NCI-H2107 (cell line): ENCODE measurements around the gene PCNX1.
"Not testable (repeated sequence)": the region's sequence is repeated elsewhere in the genome, so short reads cannot be mapped to it uniquely, and the experiment has no call there.

Source experiments
- DNase-seq: peaks from one replicate; lab custom pipeline; 2025; lab: John Stamatoyannopoulos, UW

Gene PCNX1

DNA sequence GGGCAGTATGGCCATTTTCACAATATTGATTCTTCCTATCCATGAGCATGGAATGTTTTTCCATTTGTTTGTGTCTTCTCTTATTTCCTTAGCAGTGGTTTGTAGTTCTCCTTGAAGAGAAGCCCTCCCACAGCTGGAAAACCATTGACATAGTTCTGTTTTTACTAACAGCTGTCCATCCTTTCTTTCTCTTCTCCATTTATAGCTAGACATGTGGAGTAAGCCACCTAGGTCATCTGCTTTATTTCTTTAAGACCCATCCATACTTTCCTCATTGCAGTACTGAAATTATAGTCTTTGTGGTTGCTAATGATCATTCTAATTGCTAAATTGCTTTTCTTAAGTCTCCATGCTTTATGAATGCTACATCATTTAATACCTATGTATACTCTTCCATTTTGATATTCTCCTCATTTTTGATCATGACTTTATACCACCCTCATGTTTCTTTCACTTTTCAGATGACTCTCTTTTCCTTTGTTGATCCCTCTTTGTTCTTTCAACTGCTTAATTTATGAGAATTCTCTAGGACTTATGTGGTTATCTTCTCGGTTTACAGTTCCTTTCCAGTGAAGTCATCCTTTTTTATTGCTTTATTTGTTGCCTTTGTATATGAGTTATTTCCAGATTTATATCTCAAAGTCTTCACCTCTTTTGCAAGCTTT is 114.2 kb downstream of the PCNX1 start:
- DNase-seq = no peak

GRCh38 chr14:71022012-71022869 is 115.0 kb downstream of the PCNX1 start:
- no peak for DNase-seq

DNA sequence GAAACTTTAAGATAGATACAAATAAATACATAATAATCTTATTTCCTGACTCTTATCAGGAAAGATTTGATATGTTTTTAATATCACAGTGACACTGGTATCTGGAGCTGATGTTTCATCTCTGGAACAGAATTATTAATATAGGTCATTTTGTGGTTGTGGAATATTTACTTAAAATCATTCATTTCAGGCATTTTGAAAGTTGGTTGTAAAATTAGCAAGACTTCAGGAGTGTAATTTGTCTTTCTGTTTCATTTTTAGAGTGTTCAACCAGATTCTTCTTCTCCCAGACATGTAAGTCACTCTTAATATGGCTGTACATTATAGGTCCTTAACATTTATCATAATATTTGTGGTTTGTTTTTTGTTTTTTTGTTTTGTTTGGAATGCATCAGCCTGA is 115.7 kb downstream of the PCNX1 start:
- DNase-seq = no peak

DNA sequence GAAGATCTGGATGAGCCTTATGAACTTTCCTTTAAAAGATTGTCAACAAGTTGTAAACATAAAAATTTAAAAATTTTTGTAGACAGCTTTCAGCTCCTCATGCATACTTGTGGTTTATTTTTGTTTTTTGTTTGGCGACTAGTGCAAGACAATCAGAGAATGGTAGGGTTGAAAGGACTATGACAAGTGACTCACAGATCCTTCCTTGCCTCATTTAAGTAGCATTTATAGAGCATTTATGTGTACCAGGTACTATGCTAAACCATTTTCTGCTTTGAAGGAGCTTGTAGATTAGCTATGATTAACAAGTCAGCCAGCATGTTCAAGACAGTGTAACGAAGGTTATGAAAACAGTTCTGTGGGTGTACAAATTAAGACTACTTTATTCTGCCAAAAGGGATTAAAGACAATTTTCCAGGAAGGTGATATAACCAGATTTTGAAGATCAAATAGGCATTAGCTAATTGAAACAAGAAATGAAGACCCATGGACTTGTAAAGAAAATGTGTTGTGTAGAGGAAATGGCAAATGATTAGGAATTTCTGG is 122.0 kb downstream of the PCNX1 start:
- DNase-seq = no peak

- DNase-seq = no peak
These were observed 123.7 kb downstream of the PCNX1 start for GRCh38 chr14:71031000-71031399.

DNA sequence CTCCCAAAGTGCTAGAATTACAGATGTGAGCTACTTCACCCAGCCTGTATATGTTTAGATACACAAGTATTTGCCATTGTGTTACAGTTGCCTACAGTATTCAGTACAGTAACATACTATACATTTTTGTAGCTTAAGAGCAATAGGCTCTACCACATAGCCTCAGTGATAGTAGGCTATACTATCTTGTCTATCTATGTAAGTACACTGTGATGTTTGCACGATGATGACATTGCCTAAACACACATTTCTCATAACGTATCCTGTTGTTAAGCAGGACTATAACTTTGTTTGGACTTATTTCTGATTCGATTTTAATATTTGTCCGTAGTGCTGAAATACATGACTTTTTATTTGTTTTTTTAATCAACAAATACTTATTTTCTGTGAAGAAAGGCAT is 129.2 kb downstream of the PCNX1 start:
- no peak for DNase-seq

GRCh38 chr14:71048393-71048792 is 141.1 kb downstream of the PCNX1 start:
- no peak for DNase-seq

- DNase-seq = no peak
These were observed 142.3 kb downstream of the PCNX1 start for GRCh38 chr14:71049435-71050133.

- no peak for DNase-seq
These were observed 143.1 kb downstream of the PCNX1 start for GRCh38 chr14:71050227-71050823.

DNA sequence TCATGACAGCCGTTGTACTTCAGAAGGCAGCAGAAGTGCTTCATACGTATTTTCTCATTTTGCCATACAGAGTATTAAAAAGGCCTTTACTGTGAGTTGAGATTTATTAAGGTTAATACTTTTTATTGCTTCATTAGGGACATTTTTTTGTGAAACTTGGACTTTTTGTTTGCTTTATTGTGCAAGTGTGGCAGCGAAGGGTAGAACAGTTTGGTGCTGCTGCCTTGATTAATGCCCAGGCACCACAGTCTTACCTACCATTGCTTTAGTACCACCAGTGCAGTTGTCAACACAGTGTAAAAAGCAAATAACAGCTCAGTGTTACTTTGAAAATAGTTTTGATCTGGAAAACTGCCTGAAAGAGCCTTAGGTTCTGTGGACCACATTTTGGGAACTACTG is 147.4 kb downstream of the PCNX1 start:
- no peak for DNase-seq

GRCh38 chr14:71056168-71056567 is 148.9 kb downstream of the PCNX1 start:
- no peak for DNase-seq

DNA sequence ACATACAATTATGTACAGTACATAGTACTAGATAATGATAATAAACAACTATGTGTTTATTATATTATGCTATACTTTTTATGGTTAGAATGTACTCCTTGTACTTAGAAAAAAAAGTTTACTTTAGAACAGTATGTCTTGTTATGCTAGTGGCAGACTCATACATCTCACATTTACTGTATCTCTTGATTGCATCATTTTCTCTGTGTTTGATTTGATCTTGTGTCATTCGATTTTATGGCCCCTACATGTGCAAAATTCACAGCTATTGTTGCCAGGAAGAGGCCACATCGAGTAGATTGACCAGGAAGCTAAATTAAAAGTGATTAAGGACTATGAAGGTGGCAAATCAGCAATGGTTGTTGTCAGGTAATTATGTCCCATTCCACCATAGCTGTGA is 153.0 kb downstream of the PCNX1 start:
- no peak for DNase-seq

- DNase-seq = no peak
These were observed 153.7 kb downstream of the PCNX1 start for GRCh38 chr14:71060825-71061455.

GRCh38 chr14:71061458-71061857 is 154.2 kb downstream of the PCNX1 start:
- no peak for DNase-seq

GRCh38 chr14:71062581-71063303 is 155.5 kb downstream of the PCNX1 start:
- DNase-seq = no peak

DNA sequence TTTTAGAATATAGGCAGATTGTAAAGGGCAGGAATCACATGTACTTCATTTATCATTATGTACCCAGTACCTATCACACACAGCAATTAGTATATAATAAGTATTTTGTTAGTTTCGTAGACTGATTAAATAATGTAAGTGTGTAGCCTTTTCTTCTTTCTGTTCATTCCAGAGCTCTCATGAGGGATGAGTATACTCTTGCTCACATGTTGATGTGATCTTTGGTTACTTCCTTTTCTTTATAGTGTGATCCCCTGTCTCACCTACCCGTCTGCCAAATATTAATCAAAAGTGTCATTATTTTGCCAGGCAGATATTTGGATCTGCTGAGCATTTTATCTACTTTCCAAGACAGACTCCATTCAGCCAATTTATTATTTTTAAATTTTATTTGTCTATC is 156.1 kb downstream of the PCNX1 start:
- no peak for DNase-seq

- not testable (repeated sequence) for DNase-seq
These were observed 157.5 kb downstream of the PCNX1 start for GRCh38 chr14:71064747-71065146.

DNA sequence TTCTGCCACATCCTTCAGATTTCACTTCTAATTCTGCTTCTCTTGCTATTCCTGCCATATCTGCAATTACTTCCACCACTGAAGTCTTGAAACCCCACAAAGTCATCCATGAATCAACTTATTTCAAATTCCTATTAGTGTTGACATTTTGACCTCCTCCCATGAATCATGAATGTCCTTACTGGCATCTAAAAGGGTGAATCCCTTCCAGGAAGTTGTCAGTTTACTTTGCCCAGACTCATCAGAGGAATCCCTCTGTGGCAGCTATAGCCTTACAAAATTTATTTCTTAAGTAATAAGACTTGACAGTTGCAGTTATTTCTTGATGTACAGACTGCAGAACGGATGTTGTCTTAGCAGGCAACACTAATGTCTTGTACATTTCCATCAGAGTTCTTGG is 162.9 kb downstream of the PCNX1 start:
- no peak for DNase-seq

- DNase-seq = no peak
These were observed 163.8 kb downstream of the PCNX1 start for GRCh38 chr14:71071042-71071441.

GRCh38 chr14:71076462-71077092 is 169.3 kb downstream of the PCNX1 start:
- DNase-seq = no peak

GRCh38 chr14:71078500-71078899 is 171.2 kb downstream of the PCNX1 start:
- no peak for DNase-seq
